Endometrial microvascular endothelial cells (primary cell): ENCODE results near the gene WNT11. TPM values are rescaled to one million over a fixed set of nuclear protein-coding genes. Genes with fewer than 3 reads are reported as not detected.

ENCODE experiments used
- in situ Hi-C: cut with HindIII; loops from 2 replicates; pipeline ENCODE4 v1.10.0; 2017; ENCODE audit warnings: low sequenced_read_pairs, low pct_unique_long_range_greater_than_20kb; ENCODE audit errors: inconsistent ontology term
- total RNA-seq: library from RNA; depleted of rRNA; stranded (reverse); fragments of >200 nt; gene quantifications from one replicate; pipeline ENCODE4 v1.2.3, GENCODE V29; 2015; ENCODE audit errors: inconsistent ontology term

Gene WNT11
- total RNA-seq, 1 donor from 2014 or later = not detected

GRCh38 chr11:76186776-76187279, 19.5 kb downstream of the WNT11 start:
- in situ Hi-C loops = no loop called here

DNA sequence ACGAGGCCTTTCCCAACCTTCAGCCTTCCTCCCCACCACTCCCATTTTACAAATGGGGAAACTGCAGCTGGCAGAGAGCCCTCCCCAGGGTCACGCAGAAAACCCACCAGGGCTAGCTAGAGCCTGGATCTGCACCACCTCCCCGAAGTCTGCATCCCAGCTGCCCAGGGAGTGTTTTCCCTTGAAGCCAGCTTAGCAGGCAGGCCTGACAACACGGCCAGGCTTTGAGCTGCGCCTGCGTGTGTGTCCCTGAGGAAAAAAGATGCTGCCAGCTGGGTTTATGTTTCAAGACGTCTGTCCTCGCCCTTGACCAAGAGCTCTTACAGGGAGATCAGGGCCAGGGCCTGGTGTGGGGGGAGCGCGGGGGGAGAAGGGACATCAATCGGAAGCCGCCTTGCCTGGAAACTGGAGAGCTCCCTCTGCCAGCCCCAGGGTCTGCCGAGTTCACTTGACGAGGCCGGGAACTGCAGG, 20.3 kb downstream of the WNT11 start:
- in situ Hi-C loops = no loop called here

DNA sequence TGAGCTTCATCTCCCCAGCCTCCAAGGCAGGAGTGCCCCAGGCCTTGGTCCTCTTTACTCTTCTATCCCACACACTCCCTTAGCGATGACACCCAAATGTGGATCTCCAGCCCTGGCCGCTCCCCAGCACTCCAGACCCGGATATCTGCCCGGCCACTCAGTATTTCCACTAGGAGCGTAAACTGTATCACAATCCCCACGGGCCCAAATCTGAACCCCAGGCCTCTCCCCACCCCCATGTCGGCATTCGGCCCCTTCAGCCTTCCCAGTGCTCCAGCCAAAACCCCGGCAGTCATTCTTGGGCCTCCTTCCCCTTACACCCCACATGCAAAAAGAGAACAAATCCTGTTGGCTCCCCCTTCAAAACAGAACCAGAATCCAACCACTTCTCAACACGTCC, 20.8 kb downstream of the WNT11 start:
- in situ Hi-C loops = no loop called here

- in situ Hi-C loops = no loop called here
Observed at GRCh38 chr11:76184551-76184993, 21.7 kb downstream of the WNT11 start.

GRCh38 chr11:76181371-76181770, 24.9 kb downstream of the WNT11 start:
- in situ Hi-C loops = no loop called here

DNA sequence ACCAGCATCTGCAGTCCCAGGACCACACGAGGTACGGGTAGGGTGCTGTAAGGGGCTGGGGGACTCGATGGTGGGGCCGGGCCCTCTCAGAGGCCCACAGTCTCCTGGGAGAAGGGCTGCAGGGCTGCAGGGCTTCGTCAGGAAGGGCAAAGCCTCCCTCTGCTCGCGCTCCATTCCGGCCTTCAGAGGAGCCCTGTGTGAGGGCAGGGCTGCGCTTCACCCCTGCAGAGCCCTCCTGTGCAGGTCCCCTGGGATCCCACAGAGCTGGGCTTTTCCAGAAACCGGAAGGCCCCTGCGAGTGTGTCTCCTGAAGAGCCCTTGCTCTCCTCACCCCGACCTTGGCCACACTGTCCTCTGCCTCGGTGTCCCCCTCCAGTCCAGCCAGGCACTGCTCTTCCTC, 27.2 kb downstream of the WNT11 start:
- in situ Hi-C loops = no loop called here

- in situ Hi-C loops = no loop called here
Observed at GRCh38 chr11:76177250-76177686, 29.0 kb downstream of the WNT11 start.

DNA sequence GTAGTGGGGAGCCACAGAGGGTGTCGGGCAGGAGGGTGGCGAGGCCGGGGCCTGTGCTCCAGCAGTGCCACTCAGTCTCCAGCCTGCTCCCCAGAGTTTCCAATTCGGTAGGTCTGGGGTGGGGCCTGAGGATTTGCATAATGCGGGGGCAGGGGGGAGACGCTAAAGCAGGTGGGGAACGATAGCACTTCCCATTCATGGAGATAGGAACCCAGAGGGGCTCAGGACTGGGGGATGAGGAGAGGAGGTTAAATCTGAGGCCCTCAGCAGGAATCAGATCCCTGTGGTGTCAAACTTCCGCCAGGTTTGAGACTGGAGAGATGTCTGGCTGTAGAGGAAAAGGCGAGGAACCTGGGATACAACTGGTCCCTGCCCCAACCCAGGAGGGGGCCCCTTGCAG, 29.8 kb downstream of the WNT11 start:
- in situ Hi-C loops = no loop called here

- in situ Hi-C loops = no loop called here
Observed at GRCh38 chr11:76175783-76176182, 30.5 kb downstream of the WNT11 start.

DNA sequence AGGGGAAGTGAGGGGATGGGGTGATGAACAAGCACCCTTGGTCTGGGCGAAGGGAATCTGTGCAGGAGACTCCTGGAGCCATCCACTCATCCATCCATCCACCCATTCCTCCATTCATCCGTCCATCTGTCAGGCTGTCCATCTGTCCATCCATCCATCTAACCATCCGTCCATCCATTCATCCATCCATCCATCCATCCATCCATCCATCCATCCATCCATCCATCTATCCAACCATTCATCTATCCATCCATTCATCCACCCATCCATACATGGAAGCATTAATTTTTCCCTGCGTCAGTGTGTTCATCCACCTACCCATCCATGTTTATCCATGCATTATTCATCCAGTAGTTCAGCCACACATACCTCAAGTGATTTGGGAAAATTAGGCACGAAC, 32.0 kb downstream of the WNT11 start:
- in situ Hi-C loops = no loop called here

GRCh38 chr11:76173663-76174062, 32.6 kb downstream of the WNT11 start:
- in situ Hi-C loops = no loop called here

- in situ Hi-C loops = no loop called here
Observed at GRCh38 chr11:76172583-76172982, 33.7 kb downstream of the WNT11 start.

GRCh38 chr11:76170468-76170867, 35.8 kb downstream of the WNT11 start:
- in situ Hi-C loops = no loop called here

GRCh38 chr11:76169473-76169896, 36.8 kb downstream of the WNT11 start:
- in situ Hi-C loops = no loop called here

- in situ Hi-C loops = no loop called here
Observed at GRCh38 chr11:76167590-76167989, 38.7 kb downstream of the WNT11 start.

DNA sequence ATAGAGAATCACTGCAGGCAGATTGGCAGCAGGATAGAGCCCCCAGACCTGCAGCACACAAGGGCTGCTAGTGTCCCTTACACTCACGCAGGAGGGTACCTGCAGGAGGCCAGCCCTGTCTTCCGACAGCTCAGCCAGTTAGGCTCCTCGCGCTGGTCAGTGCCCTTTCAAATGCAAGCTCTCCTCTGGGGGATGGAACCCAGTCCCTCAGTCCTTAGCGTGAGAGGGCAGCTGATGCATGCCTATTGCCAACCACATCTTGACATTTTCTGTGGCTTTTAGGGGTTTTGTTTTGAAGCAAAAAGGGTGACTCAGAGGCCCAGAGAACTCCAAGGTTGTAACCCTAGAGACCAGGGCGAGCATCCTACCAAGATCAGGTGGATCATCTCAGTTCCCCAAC, 40.0 kb downstream of the WNT11 start:
- in situ Hi-C loops = no loop called here

DNA sequence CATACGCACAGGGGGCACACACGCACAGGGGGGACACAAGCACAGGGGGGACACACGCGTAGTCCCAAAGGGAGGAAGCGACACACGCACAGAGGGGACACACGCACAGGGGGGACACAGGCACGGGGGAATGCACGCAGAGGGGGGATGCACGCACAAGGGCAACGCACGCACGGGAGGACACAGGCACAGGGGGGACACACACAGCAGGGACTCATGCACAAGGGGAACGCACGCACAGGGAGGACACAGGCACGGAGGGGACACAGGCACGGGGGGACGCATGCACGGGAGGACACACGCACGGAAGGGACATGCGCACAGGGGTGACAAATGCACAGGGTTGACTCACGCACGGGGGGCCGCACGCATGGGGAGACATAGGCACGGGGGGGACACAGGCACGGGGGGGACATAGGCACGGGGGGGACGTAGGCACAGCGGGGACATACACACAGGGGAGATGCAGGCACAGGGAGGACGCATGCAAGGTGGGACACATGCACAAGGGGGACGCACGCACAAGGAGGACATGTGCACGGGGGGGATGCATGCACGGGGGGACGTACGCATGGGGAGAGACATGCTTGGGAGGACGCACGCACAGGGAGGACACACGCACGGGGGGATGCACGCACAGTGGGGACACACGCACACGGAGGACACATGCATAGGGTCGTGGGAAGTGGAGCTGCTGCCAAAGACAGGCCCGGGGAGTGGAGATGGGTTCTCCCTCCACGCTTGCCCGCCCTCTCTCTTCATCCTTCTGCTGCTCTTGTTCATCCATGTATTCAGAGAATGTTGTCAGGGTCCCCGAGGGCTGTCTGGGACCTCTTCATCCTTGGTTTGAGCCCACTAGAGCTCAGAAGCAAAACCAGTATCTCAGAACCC, 41.2 kb downstream of the WNT11 start:
- in situ Hi-C loops = no loop called here

DNA sequence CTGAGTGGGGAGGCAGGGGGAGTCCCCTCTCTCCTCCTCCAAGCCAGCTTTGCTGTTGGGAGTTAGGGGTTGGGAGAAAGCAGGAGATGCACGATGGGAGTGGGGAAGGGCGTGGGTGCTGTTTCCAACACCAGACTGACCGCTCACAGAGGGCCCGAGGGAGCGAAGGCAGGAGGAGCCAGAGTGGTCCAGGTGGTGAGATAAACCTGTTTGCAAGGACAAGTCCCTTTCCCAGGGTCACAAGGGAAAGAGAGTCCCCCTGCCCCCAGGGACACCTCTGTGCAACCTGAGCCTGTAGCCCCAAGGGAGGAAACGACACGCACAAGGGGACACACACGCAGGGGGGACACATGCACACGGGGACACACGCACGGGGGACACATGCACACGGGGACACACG, 42.2 kb downstream of the WNT11 start:
- in situ Hi-C loops = no loop called here

DNA sequence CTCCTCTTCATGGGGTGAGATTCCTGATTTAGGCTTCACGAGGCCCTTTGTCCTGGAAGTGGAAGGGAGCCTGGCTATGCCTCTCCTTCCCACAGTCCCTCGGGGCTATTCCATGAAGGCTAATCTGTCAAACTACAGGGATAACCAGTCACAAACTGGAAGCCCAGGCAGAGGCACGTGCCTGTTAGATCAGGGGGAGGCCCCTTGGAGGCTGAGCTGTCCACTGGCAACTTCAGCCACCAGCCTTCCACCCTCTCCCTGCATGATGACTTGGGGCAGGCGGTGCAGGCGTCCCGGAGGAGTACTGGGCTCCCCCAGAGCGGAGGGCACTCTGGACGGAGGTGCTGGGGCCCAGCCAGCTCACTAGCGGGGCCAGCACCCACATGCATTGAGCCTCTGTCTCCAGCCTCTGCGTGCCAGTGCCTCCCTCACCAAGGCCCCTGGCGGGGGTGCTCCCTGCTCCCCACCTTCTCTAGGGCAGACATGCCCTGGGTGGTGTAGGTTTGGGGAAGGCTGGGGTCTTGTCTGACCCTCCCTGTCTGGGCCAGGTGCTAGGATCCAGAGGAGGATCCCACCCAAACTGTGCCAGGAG, 42.9 kb downstream of the WNT11 start:
- in situ Hi-C loops = no loop called here
